HG03060 (cell line): ENCODE data around the gene ERC2.

Source experiments
- ATAC-seq: cut with Tn5 transposase; IDR thresholded peaks from one replicate; pipeline ENCODE4 v1.9.1; 2021; ENCODE audit warnings: low read depth, moderate number of reproducible peaks; ENCODE audit not compliant: unreplicated experiment

Gene ERC2

DNA sequence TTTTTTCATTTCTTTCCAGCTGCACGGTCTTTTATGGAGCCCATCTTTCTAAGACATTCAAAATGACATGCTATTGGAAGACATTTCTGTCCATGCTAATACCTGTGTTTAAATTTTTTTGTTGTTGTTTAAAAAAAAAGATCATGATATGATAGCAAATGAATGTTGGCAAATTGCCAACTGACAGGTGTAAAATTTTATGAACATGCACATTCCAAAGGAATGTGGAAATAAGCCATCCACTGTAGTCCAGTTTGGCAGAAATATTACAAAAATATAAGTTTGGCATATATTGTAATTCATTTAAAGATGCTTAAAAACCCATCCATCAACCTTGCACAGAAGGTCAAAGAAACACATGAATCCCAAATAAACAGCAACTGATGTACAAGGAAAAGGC lies 905.6 kb downstream of the ERC2 start:
- ATAC-seq: no peak

DNA sequence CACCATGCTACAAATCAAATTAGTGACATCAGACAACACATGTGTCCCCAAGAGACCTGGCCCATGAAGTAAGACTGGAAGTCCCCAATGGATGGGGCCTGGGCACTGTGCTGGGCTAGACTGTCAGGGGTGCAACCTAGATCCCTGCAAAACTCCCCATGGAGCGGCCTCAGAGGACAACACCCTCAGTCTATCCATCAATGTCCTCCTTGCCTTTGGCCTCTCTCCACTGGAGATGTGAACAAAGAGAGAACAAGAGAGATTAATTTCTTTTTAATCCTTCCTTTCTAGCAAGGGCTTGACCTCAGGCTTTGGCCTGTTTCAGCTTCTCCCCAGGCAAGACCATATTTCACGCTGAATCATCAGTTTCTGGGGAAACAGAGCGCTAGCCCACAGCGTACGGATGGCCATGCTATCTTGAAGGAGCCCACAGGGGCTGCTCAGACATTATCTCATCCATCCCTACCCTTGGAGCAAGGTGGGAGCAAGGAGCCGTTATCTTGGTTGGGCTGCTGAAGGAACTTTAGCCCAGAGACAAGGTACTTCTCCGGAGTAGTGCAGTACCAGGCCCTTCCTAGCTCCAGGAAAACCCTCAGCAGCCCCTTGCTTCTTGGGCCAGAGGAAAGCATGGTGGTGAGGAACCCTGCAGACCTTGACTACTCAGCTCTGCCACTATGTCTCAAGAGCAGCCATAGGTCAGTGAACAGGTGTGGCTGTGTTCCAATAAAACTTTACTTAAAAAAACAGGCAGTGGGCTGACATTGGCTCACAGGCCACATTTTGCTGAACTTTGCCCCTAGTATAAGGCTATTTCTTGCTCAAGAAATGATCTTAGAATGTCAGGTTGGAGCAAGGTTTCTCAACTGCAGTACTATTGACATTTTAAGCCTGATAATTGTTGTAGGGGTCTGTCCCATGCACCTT lies 908.5 kb downstream of the ERC2 start:
- no peak for ATAC-seq

DNA sequence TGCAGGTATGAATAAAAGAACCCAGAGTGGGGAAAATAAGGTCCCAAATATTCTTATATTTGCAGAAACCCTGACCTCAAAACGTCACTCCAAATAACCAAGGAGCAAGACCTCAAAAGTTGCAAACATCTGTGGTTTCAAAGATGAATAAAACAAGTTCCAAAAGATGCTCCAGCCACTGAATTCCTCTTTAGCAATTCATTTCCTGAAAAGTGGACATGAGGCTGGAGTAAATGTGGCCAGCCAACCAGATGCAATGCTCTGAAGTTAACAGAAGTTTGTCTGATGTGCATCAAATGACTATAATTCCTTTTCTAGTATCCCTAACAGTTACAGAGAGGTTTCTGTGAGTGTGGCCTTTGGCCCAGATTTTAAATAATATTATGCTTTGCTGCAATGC lies 910.0 kb downstream of the ERC2 start:
- ATAC-seq: no peak

DNA sequence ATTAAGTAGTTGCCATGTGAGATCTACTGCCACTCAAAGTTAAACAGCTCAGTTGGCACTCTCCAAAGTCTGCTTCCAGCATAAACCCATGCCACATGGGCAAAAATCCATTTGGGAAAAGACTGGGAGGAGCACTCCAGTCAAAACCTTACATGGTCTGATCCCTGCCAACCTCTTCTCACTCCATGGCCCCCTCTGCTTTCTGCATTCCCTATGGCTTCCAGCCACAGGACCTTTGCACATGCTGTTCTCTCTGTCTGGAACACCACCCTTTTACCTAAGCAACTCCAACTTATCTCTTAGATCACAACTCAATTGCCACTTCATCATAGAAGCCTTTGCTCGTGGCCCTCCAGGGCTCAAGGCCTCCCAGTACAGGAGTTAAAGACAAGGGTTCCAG lies 910.7 kb downstream of the ERC2 start:
- no peak for ATAC-seq

DNA sequence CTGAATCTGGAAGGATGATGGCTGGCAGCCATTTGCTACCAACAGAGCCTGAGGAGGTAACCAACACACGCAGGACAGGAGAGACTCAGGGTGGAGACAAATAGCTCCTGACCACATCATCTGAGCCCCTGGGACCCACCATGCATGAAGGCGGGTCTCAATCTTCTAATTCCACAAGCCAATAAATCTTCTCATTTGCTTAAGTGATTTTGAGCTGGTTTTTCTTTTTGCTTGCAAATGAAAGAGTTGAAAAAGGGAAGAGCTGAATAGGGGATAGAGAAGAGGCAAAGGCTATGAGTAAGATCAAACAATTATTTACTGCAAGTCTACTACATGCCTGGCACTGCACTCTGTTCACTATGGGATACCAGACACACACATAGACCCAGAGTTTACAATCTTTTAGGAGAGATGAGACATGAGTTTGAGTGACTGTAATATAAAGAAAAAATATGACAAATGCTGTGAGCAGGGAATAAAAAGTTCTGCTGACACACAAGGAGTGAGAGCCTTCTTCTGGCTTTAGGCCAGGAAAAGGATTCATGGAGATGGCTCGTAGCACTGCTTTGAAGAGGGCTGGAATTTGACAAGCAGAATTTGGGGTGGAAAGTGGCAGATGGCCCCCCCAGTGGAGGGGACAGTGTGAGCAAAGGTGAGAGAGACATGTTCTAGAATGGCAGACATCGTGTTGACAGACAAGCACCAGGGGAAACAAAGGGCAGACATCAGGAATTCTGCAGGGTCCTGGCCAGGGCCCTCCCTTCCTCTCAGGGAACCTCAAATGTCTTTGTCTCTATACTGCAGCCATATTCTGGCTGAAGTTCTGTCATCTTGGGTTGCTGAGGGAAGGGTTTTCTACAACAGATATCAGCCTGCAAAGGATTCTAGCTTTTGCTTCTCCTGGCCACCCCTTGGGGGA lies 911.4 kb downstream of the ERC2 start:
- no peak for ATAC-seq

DNA sequence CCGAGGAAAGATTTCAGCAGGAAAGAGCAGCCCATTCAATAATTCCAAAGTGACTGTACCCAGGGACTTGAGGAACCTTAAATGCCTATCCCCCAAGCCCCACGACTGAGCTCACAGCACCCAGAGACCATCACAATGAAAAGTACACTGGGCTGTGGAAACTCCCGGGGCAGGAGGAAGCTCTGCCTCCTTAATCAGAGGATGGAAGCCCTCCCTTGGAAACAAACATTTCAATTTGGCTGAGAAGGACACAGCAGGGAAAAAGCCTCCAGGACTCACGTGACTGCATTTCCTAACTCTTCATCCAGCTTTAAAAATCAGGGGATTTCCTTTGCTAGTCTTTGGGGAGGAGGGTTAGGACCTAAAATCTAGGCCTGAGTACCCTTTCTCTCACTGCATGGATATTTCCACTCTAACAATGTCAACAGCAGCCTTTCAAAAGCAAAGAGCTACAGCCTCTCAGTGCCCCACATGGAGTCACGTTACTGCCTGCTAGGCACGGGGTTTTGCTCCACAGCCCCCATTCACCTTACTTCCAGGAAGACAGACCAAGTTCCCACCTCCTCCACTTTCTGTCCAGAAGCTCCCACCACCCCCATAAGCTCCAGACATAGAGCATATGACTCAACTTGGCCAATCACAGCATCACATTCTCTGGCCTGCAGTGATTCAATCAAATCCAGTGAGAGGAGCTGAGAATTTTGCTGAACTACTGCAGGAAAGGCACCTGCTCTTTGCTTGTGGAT lies 912.2 kb downstream of the ERC2 start:
- no peak for ATAC-seq

DNA sequence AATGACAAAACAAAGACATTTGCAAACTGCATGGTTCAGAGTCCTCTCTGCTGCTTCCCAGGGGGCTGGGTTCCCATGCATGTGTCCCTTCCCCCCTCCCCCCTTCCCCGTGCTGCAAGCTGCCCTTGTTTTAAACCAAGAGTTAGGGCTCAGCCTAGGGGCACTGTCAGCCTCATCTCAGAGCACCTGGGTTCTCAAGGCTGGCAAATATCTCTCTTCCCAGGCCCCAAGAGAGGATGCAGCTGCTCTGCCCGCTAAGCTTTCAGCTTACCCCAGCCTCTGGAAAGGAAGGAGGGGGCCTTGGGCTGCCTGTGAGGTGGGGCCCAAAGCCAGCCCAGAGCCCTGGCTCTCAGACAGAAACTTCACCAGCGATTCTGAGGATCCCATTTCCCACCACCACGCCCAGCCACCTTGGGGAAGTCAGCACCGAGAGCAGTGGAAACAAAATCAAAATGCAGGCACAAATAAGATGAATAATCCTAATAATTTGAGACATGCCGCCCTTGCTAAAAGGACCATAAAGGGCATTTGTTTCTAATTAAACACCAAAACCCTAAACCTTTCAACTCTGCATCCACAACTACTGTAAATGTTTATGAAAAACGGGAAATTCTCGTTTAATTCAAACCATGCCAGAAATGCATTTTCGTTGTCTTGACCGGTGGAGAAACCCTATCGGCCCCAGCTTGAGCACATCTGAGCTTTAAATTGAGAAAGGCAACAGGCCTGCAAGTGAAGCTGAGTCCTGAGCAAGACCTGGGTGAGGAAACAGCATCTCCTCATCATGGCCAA lies 913.4 kb downstream of the ERC2 start:
- no peak for ATAC-seq

DNA sequence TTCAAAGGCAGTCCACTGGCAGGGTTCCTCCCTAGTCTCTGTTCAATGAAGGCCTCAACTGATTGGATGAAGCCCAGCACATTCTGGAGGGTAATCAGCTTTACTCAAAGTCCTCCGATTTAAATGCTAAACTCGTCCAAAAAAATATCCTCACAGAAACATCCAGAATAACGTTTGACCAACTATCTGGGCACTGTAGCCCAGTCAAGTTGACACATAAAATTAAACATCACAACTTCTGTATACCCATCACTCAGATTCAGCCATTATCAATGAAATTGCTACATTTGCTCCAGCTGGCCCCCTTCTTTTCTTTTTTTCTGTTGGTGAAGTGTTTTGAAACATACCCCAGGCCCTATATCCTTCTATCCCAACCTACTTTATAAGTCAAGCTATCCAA lies 916.6 kb downstream of the ERC2 start:
- no peak for ATAC-seq

DNA sequence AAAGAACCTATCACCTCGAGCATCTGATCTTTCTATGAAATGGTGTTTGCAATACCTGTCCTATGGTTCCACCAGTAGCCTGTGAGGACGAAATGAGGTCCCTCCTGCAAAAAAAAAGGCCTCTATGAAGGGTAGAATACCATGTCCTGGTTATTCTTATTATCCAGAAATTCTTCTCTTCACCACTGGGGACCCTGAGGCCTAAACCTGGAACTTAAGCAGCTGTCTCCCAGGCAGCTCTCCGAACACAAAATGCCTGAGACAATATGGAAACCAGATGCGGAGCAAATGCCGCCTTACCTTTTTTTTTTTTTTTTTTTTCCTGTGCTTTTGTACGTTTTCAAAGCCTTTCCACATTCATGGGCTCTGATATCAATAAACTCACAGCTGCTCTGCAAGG lies 919.1 kb downstream of the ERC2 start:
- no peak for ATAC-seq

DNA sequence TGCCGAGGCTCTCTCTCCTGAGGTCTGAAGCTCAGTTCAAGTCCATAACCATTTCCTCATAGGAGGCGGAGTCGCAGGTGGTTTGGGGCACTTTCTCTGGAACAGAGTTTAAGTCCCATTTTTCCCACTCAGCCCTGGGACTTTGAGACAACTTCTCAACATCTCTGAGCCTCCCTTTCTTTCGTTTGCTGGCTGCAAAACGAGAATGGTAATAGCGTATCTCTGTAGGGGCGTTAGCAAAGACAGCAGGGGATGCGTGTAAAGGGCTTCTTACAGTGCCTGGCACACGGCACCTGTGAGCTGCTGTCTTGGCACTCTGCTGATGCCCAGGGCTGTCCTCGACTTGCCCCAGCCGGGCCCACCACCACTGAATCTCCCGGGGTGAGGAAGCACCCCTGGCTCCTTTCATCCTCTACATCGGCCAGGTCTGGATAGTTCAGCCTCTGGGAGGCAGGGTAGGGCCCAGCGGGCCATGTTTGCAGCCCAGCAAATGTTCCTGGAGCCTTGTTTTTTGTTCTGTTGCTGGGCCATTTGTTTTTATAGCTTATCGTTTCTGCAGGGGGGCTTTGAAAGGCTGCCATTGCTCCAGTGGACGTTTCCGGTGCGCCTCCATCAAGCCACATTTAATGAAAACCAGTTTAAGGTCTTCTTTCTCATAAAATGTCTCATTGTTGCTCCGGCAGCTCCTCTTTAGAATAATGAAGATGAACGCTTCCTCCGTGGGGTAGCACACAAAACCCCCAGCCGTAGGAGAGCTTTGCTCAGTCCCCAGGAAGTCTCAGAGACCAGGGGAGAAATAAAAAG lies 921.2 kb downstream of the ERC2 start:
- ATAC-seq: no peak

DNA sequence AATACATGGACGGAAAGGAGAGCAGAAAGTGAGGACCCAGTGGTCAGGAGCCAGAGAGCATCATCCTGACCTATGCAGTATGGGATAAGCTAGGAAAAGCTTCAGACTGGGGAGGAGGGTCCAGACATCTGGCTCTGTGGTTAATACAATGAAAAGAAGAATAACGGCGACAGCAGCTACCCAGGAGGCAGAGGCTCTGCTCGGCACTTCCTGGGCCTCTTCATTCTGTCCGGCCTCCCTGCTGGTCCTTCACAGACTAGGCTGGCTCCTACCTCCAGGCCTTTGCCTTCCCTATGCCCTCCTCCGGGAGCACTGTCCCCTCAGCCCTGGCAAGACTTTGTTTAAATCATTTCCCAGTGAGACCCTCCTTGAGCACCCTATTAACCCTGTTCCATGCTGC lies 922.3 kb downstream of the ERC2 start:
- no peak for ATAC-seq

DNA sequence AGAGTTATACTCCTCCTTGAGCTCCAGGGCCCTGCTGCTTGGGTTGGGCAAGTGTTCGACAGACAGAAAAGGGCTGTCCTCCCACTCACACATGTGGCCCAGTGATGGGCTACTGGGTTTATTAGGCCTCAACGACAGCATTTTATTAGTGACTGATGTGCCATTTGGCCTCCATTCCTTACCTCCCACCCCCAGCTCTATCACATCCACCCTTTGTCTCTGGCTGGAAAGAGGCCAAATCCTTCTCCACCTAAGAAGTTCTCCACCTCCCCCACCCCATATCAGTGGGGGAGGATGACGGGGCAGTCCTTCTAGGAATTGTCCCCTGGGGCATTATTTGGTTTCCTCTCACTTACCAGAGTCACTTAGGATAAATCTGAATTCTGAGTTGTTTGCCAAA lies 924.0 kb downstream of the ERC2 start:
- no peak for ATAC-seq

DNA sequence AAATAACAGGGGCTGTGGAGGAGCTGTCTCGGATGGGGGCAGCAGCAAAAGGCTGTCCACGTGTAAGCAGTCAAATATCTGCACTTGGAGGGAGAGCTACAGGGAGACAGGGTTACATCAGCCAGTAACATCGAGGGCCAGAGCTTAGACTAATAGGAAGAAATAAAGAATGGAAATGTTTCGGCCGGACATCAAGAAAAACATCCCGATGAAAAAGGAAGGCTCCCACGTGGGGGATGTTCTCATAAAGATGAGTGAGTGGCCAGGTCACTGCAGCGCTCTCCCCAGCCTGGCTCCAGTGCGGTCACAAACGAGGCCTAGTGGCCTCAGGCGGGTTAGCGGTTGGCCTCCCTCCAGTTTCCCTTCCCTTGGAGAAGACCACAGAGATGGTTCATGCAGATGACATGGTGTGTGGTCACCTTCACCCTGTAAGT lies 925.1 kb downstream of the ERC2 start:
- no peak for ATAC-seq

DNA sequence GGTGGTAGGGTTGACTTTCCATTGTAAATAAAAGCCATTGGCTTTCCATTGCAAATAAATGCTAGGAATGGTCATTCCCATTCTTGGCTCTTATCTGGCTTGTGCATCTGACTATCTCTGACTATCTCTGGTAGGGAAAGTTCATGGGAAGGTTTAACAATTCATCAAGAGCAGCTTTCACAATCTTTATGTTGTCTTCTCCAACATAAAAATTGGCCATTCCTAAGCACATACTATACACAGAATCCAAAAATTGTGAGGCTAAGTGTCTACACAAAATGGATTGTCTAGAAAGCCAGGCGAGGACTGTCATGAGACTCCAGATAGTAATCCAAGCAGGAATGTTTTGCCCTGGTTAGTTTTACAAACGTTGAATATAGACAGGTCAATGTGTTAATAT lies 926.8 kb downstream of the ERC2 start:
- ATAC-seq: no peak

DNA sequence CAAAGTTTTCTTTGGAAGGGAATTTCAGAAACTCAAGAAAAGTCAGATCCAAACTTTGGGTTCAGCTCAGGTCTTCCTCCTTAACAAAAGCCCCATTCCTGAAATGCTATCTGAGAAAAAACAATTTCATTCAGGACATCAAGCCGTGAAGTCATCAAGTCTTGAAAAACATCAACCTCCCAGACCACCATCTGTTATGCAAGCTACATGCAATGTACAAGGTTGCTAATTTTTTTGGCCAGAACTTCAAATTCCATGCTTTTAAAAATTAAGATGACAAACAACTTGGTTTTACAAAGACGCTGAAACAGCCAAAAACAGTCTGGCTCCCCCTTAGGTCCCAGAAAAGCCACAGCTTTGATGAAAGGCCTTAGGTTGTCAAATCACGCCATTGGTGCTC lies 927.3 kb downstream of the ERC2 start:
- no peak for ATAC-seq

DNA sequence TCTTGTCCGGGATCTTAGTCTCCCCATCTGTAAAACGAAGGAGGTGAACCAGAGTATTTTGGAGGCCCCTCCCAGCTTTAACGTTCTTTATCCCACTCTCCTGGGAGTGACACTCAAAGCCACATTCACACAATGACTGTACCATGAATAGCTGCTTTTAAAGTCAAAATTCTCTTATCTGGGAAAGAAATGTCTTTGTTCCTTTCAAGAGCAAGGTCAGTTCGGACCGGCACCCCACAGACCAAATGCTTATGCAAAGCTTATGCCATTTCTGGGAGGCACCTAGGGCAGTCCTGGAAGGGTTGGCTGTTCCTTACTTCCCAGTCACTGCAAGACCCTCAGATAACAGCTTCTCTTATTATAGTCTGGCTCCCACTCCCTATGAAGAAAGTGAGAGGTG lies 927.7 kb downstream of the ERC2 start:
- no peak for ATAC-seq

DNA sequence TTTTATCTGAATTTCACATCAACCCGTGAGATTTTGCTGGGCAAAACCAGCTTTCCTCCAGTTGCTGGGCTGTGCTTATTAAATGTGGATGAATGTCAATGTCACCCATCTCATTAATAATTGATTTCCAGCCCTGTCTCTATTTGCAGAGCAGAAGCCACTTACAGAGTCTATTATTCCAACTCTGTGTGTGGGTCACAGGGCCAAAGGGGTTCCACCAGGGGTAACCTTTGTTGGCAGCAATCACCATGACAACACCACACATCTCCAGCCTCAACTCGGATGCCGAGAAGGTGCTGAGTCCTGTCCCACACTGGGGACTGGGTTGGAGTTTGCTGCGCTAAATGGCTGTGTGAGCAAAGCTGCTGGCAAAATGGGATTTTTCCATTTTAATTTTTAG lies 930.1 kb downstream of the ERC2 start:
- no peak for ATAC-seq

DNA sequence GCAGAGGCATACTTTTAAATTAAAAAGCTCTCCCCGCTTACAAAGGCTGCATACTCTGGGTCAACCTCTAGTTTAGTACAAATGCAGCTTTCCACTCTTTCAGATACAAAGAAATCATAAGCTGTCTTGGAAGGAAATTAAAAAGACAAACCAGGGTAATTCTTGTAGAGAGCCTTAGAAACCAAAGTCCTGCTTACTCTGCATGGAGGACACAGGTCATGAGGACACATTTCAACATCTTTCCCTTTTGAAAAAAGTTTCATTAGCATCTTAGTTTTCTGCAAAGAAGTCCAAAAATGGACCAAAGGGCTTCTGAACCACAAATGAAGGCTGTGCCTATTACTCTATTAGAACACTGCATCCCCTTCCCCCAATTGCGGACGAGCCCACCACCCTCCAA lies 930.7 kb downstream of the ERC2 start:
- no peak for ATAC-seq

DNA sequence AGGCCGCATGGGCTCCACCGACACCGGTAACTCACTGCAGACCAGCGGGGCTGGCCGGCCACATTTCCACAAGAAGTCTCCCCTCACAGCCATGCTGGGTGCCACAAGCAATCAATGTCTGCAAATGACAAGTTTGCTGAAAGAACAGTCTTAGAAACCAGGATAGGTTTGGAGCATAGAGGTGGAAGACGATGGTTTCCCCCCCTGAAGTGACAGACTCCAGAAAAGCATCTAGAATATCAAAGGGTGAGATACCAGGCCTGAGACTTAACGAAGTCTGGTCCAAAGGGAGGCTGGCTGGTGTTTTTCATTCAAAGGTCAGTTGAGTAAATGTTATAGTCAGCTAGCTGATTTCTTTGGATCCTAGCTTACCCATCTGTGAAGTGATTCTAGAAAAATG lies 931.1 kb downstream of the ERC2 start:
- no peak for ATAC-seq
